Activated CD4-positive, CD25-positive, alpha-beta regulatory T cell (primary cell): Measurements from ENCODE around the gene MYLK.
A peak's percentile ranks its signal among the peaks of the same experiment; 100 is the strongest.

ENCODE experiments used
- DNase-seq, 4 experiments: peaks; one replicate each; lab custom pipeline; 2025; lab: John Stamatoyannopoulos, UW

The MYLK gene

DNA sequence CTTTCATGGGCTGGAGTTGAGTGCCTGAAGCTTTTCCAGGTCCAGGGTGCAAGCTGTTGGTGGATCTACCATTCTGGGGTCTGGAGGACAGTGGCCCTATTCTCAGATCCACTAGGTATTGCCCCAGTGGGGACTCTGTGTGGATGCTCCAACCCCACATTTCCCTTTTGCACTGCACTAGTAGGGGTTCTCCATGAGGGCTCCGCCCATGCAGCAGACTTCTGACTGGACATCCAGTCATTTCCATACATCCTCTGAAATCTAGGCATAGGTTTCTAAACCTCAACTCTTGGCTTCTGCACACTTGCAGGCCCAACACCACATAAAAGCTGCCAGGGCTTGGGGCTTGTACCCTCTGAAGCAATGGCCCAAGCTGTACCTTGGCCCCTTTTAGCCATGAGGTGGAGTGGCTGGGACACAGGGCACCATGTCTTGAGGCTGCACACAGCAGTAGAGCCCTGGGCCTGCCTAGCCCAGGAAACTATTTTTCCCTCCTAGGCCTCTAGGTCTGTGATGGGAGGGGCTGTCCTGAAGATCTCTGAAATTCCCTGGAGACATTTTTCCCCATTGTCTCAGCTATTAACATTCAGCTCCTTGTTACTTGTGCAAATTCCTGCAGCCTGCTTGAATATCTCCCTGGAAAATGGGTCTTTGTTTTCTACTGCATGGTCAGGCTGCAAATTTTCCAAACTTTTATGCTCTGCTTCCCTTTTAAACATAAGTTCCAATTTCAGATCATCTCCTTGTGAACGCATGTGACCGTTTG is 293.3 kb downstream of the MYLK start:
- no peak for DNase-seq

DNA sequence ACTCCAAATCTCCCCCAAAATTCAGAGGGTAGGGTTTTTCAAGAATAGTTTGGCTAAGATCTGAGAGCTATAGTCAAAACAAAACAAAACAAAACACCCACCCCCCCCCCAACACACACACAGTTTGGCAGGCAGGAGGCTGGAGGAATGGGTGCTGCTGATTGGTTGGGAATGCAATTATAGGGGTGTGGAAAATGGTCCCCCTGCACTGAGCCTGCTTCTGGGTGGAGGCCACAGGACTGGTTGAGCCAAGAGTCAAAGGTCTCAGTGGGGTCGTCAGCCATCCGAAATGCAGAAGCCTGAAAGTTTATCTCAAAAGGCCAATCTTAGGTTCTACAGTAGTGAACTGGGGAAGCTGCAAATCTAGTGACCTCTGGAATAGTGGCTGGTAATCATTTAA is 296.7 kb downstream of the MYLK start:
- DNase-seq = no peak

DNA sequence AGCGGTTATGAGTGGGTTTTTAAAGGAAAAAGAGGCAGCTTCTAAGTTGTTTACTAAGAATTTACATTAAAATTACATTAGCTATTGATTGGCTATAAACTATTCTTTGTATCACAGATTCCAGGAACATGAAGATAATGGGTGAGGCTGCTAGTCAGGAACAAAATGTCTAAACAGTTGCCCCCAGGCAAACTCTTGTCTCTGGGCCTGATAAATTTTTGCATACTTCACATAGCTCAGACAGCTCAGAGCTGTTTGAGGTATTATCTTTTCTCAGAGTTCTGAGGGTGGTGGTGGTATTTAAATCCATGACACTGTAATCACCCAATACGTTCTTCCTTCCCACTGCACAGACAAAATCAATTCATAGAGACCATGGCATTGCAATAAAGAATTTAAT is 297.2 kb downstream of the MYLK start:
- DNase-seq = no peak

DNA sequence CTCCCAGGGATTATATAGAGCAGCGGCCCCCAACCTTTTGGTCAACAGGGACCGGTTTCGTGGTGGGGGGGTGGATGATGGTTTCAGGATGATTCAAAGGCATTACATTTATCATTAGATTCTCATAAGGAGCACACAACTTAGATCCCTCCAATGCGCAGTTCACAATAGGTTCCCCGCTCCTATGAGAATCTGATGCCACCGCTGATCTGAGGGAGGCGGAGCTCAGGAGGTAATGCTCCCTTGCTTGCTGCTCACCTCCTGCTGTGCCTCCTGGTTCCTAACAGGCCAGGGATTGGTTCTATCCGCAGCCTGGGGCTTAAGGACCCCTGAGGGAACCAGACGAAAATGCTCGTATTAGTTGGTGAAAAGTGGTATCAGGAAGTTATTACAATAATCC is 298.0 kb downstream of the MYLK start:
- no peak for DNase-seq

DNA sequence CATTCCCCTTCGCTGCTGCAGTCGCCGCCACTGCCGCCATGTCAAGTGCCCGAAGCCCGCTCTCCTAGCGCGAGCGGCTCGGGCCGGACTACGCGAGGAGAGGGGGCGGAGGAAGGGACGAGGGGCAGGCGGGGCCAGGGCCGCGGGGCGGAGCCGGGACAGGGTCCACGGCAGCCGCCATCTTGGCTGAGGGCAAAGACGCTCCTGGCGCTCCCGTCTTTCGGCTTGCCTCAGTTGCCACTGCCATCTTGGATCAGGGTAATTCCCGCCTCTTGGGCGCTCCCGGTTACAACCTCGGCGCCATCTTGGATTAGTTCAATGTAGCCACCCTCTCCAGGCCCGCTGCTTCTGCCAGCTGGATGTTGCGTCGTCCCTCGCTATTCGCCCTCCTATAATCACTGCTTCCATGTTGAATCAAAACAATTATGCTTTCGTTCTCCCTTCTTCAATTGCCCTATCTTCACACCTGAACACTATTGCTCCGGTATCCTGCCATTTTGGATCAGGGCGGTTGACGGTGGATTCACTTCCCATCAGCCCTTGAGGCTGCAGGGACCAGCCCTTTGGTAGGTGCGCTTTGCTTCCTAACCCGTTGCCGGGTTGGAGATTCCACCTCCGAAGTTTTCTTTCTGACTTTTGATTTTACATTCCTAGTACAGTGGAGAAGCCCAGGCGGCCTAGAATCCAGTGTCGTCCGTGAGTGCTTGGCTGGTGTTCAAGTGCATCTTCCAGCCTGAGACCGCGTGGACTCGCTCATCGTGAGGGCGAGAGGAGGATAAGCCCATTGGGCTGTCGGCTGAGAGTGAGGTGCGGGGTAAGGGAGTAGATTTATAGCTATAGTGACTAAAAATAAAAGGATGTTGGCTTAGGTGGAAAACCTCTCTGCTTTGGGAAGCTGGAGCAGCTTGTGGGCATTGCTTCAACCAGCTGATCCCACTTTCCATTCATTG is 298.9 kb downstream of the MYLK start, which contains the start of gene HACD2:
Gene HACD2 (minus strand): TSS at position 66 of the 950 bp plus-strand sequence. CDS start 26 bp downstream, at position 40.
- peak; percentile 85 to 88 (median 86) for DNase-seq

DNA sequence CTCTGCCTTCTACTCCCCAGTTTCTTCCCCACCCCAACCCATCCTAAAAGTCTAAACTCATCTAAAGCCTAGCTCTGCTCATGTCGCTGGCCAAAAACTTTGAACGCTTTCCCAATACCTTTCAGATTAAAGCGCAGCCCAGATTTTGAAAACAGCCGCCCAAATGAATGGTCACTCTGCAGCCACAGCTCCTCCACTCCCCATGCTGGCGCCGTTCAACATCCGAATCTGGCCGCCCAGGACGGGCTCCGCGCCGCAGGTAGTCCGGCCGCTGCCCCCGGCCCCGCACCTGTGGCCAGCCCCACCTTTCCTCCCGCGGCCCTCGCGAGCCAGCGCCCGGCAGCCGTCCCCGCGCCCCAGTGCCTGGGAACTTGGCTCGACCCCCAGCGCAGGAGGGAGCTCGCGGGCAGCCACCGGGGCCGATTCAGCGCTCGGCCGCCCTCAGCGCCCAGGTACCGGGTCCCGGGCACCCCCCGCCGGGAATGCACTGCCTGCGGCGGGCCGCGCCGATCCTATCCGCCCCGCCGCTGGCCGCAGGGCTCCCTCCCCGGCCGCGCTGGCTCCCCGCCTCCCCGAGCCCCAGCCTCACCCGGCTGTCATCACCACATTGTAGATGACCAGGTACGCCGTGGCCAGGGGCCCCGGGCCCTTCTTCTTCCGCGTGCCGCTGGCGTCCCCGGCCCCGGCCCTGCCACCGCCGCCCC is 299.7 kb downstream of the MYLK start:
- peak in 3 of 4 experiments; percentile 39 to 47 (median 40) for DNase-seq

DNA sequence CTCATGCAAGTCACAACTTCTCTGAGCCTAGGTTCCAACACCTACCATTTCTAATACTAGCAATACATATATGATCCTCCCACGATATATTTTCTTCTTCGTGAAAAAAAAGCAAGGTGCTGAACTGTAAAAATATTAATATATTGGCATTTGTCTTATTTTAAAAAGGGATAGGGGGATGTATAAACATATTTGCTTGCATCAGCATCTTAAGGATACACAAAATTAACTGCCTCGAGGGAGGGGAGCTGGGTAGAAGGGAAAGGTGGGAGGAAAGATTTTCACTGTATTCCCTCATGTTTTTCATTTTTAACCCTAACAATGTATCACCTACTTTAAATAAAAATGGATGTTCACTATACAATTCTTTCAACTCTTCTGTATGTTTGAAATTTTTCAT is 300.6 kb downstream of the MYLK start:
- DNase-seq = no peak

DNA sequence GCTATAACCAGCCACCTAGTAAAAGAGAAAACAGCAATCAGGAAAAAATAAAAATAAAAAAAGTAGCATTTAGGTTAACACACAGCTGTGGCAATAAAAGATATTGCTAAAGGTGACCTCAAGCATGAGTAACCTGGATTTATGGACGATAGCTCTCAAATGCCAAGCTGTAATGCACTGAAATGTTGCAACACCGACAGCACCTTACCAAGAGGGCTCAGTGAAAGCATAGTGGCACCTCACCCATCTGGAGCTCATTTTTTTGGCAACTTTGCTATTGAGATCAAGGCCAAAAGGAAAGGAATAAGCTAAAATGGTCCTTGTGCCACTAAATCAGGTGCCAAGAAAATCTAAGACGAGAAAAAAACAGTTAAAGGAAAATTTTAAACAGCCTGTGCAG is 301.8 kb downstream of the MYLK start:
- no peak for DNase-seq

DNA sequence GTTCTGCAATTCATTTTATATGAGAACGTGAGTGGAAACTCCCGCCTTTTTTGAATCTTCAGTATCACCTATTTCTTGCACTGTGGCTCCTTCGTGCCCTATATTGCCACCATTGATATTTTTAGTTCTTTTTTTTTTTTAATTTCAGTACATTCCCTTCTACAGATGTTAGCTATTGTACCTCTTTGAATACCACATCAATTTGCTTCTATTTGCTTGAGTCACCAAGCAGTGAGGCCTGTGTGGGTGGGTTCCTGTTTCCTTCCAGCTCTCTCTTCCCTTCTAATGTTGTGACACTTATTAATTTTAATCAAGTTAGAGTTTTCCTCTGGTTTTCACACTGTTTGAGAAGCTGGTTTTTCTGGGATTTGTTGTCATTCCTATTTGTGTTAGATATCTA is 308.0 kb downstream of the MYLK start:
- no peak for DNase-seq

DNA sequence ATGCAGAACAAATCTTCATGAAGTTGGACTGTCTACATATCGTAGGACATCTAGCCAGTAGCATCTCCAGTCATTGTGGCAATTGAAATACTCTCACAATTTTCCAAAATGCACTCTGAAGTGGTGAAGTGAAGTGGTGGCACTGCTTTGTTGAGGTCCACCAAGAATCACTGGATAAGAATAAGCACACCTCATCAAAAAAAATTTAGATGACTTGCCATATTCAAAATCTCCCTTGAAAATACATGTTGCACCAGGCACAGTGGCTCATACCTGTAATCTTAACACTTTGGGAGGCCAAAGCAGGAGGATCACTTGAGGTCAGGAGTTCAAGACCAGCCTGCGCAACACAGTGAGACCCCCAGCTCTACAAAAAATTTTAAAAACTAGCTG is 312.2 kb downstream of the MYLK start:
- no peak for DNase-seq

DNA sequence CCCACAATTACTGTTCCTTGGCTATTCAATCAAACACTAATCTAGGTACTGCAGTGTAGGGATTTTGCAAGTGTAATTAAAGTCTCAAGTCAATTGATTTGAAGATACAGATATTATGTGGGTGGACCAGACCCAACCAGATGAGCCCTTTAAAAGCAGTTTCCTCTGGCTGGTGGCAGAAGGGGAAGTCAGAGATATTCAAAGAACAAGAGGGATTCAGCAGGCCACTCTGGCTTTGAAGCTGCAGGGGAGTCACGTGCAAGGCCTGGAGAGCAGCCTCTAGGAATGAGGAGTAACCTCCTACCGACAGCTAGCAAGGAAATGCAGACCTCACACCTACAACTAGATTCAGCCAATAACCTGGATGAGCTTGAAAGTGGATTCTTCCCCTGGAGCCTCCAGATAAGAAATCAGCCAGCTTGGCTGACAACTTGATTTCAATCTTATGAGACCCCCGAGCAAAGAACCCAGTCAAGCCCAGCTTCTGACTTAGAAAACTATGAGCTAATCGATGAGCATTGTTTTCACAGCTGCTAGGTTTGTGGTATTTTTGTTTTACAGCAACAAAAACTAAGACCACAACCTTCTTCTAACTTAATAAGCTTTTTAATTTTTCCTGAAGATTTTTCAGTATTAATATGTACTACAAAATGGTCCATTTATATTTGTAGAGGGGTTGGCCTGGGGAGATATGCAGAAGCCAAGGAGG is 312.7 kb downstream of the MYLK start:
- no peak for DNase-seq

DNA sequence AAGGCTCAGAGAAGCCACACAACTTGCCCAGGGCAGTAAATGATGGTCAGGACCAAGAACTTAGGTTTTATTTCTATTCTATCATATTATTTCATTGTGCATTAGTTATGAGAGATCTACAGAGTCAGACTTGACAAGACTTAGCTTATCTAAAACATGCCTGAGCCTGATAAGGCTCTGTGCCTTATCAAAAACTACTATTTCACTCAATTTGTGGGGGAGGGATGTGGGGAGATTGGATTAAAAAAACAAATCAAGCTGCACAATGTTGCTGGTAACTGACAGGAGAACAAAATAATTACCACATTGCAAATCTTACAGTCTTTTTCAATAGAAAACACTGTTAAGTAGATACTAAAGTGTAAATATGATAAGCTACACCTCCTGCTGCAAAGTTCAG is 315.3 kb downstream of the MYLK start:
- DNase-seq = no peak

DNA sequence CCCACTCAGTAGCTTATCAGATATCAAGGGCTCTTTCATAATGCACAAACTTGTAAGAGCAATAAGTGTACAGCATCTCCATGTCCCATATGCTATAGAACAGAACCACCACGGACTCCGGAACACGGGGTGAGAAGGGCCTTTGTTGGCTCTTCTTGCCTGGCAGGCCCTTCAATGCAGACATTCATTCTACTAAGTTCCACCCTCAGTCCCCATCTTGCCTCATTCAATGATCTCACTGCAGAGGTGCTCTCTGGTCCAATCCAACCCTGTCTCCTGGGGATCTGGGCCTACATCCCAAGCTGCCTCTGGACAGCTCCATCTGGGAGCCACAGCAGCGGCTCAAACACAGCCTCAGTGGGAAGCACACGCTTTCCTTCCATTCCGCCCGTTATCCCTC is 316.1 kb downstream of the MYLK start:
- DNase-seq = no peak

DNA sequence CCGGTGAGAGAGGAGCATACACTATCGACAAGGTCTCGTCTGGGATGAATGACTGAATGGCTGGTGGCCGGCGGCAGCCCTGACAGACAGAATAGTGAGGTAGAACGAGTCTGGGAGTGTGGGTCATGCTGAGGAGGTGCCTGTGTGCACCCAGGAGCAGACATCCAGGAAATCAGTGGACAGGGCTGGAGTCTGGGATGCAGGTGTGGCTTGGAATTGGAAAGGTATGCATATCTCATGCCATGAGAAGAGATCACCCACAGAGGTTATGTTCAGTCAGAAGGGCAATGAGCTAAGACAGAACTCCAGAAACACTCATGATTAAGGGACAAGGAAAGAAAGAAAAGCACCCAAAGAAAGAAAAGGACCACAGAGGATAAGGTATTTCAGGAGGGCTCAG is 320.1 kb downstream of the MYLK start:
- no peak for DNase-seq

DNA sequence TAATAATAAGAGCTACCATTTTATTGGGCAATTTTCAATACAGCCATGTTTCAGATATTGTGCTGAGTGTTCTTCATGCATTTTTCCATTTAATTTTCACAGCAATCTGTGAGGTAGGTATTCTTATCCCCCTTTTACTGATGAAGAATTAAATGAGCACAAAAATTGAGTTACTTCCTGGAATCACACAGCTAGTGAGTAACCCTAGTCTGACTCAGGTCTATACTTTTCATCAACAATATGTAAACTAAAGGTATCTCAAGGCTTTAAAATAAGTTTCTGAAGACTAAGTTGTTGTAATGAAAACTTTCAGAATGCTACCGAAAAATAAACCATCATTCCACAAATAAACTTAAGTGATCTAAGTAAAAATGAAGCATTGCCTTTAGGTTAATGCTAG is 321.6 kb downstream of the MYLK start:
- DNase-seq = no peak

DNA sequence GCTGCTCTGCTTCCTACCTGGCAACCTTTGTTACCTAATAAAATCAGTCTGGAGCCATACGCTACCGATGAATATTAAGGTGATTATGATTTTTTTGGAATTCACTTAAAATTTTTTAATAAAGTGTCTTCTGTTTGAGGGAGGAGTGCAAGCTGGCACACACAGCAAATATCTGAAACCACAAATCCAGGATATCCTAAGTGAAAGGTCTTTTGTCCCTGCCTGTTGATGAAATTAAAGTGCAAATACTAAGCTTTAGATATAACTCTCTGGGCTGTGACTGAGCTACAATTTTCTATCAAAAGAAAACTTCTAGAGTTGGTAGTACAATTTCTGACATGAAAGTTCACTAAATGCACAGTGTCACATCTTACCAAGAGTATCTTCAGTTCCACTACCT is 322.9 kb downstream of the MYLK start:
- no peak for DNase-seq
